ENCODE results near the gene PIP5K1B.

DNA sequence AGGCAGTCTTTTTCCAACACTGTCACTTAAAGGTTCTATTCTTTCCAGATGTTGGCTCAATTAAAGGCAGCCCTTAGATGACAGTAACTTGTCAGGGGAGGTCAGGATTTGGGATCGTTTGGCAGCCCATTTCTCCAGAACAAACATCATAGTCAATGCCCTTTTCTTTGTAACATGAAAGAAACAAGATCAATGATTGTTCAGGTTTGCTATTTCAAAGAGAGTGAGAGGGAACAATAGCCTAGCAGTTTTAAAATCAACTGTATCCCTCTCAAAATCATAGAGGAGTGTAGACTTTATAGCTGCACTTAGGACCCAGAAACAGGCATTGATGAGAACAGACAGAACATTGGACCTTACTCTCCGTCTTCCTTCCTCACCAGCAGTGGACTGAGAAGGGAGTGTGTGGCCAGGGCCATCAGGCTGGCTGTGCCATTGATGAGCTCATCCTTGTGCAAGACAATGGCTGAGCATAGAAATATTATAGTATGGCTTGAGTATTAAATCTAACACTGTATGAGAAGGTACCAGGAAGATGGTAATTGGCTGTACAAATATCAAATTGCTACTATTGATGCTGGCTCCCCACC lies 130.0 kb downstream of the PIP5K1B start:
- TF ChIP-seq TCF7L2 (IDR thresholded peaks at IDR 0.05; ENCODE audit: low read depth, low read length) (no peak), POLR2AphosphoS5 (IDR thresholded peaks at IDR 0.05; ENCODE audit: low read depth, low read length) (no peak), SIN3A (IDR thresholded peaks at IDR 0.05; ENCODE audit: borderline replicate concordance, insufficient read depth, low read depth, low read length) (no peak)
- TF ChIP-seq, protein P1, sequence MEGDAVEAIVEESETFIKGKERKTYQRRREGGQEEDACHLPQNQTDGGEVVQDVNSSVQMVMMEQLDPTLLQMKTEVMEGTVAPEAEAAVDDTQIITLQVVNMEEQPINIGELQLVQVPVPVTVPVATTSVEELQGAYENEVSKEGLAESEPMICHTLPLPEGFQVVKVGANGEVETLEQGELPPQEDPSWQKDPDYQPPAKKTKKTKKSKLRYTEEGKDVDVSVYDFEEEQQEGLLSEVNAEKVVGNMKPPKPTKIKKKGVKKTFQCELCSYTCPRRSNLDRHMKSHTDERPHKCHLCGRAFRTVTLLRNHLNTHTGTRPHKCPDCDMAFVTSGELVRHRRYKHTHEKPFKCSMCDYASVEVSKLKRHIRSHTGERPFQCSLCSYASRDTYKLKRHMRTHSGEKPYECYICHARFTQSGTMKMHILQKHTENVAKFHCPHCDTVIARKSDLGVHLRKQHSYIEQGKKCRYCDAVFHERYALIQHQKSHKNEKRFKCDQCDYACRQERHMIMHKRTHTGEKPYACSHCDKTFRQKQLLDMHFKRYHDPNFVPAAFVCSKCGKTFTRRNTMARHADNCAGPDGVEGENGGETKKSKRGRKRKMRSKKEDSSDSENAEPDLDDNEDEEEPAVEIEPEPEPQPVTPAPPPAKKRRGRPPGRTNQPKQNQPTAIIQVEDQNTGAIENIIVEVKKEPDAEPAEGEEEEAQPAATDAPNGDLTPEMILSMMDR (IDR thresholded peaks at IDR 0.05): no peak
- TF ChIP-seq, protein P2, sequence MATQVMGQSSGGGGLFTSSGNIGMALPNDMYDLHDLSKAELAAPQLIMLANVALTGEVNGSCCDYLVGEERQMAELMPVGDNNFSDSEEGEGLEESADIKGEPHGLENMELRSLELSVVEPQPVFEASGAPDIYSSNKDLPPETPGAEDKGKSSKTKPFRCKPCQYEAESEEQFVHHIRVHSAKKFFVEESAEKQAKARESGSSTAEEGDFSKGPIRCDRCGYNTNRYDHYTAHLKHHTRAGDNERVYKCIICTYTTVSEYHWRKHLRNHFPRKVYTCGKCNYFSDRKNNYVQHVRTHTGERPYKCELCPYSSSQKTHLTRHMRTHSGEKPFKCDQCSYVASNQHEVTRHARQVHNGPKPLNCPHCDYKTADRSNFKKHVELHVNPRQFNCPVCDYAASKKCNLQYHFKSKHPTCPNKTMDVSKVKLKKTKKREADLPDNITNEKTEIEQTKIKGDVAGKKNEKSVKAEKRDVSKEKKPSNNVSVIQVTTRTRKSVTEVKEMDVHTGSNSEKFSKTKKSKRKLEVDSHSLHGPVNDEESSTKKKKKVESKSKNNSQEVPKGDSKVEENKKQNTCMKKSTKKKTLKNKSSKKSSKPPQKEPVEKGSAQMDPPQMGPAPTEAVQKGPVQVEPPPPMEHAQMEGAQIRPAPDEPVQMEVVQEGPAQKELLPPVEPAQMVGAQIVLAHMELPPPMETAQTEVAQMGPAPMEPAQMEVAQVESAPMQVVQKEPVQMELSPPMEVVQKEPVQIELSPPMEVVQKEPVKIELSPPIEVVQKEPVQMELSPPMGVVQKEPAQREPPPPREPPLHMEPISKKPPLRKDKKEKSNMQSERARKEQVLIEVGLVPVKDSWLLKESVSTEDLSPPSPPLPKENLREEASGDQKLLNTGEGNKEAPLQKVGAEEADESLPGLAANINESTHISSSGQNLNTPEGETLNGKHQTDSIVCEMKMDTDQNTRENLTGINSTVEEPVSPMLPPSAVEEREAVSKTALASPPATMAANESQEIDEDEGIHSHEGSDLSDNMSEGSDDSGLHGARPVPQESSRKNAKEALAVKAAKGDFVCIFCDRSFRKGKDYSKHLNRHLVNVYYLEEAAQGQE (IDR thresholded peaks at IDR 0.05; ENCODE audit: insufficient read depth in 1 of 2, low read depth in 2 of 2, low read length in 1 of 2): no peak
